Erythroblast (primary cell): ENCODE data around the gene GBX2.

Experiments
- GATA1 ChIP-seq: IDR thresholded peaks from 2 replicates; pipeline ENCODE4 v1.6.1; 2011; ENCODE audit warnings: low read depth, mild to moderate bottlenecking, control low read depth, low read length, moderate library complexity
- POLR2A ChIP-seq: IDR thresholded peaks from 2 replicates; pipeline ENCODE4 v1.6.1; 2011; ENCODE audit warnings: mild to moderate bottlenecking, low read length

- TF ChIP-seq POLR2A: no peak
- no peak for TF ChIP-seq GATA1
Measured at GRCh38 chr2:236136538-236136937, 31.6 kb downstream of the GBX2 start.
